GM20431 (cell line): Measurements from ENCODE around the gene ADAMTS2.

ENCODE experiments used
- in situ Hi-C: fragments of 300-500 bp; cut with MseI, MboI; formaldehyde crosslinking; loops from one replicate; pipeline ENCODE4 v1.15.0; 2020; ENCODE audit warnings: low sequenced_read_pairs; ENCODE audit not compliant: unreplicated experiment

The ADAMTS2 gene

GRCh38 chr5:179154346-179154990 lies 190.8 kb downstream of the ADAMTS2 start:
- in situ Hi-C loops = no loop called here

- in situ Hi-C loops = no loop called here
Measured at GRCh38 chr5:179153921-179154345, 191.3 kb downstream of the ADAMTS2 start.

GRCh38 chr5:179153341-179153901 lies 191.8 kb downstream of the ADAMTS2 start:
- in situ Hi-C loops = no loop called here

- in situ Hi-C loops = no loop called here
Measured at GRCh38 chr5:179152941-179153340, 192.3 kb downstream of the ADAMTS2 start.

GRCh38 chr5:179152144-179152895 lies 192.9 kb downstream of the ADAMTS2 start:
- in situ Hi-C loops = no loop called here

GRCh38 chr5:179151286-179152118 lies 193.8 kb downstream of the ADAMTS2 start:
- in situ Hi-C loops = no loop called here

GRCh38 chr5:179150011-179150410 lies 195.2 kb downstream of the ADAMTS2 start:
- in situ Hi-C loops = no loop called here

GRCh38 chr5:179149278-179149677 lies 196.0 kb downstream of the ADAMTS2 start:
- in situ Hi-C loops = no loop called here

- in situ Hi-C loops = no loop called here
Measured at GRCh38 chr5:179148703-179149170, 196.5 kb downstream of the ADAMTS2 start.

- in situ Hi-C loops = no loop called here
Measured at GRCh38 chr5:179147991-179148702, 197.1 kb downstream of the ADAMTS2 start.

GRCh38 chr5:179146277-179146676 lies 199.0 kb downstream of the ADAMTS2 start:
- in situ Hi-C loops = no loop called here

GRCh38 chr5:179143446-179143845 lies 201.8 kb downstream of the ADAMTS2 start:
- in situ Hi-C loops = no loop called here

- in situ Hi-C loops = no loop called here
Measured at GRCh38 chr5:179142434-179143198, 202.6 kb downstream of the ADAMTS2 start.

- in situ Hi-C loops = no loop called here
Measured at GRCh38 chr5:179141867-179142266, 203.4 kb downstream of the ADAMTS2 start.

- in situ Hi-C loops = no loop called here
Measured at GRCh38 chr5:179140293-179140692, 205.0 kb downstream of the ADAMTS2 start.

GRCh38 chr5:179139936-179140235 lies 205.4 kb downstream of the ADAMTS2 start:
- in situ Hi-C loops = no loop called here

GRCh38 chr5:179139111-179139935 lies 205.9 kb downstream of the ADAMTS2 start:
- in situ Hi-C loops = no loop called here

- in situ Hi-C loops = no loop called here
Measured at GRCh38 chr5:179138568-179138925, 206.7 kb downstream of the ADAMTS2 start.
